ENCODE measurements around the gene MBLAC1.

- TF ChIP-seq POLR2AphosphoS5 (IDR thresholded peaks at IDR 0.05; ENCODE audit: borderline replicate concordance, low read depth, low read length) (no peak), EZH2 (IDR thresholded peaks at IDR 0.05) (no peak), FOXP2 (optimal IDR thresholded peaks at IDR 0.05; ENCODE audit: control extremely low read depth, extremely low read length, insufficient read depth) (no peak)
Measured at GRCh38 chr7:100163006-100163531, 36.3 kb downstream of the MBLAC1 start.

Data from SK-N-MC (cell line).